Effector CD8-positive, alpha-beta T cell (primary cell): ENCODE measurements around the gene TMPRSS6.
A peak's percentile ranks its signal among the peaks of the same experiment; 100 is the strongest.
"Not testable (repeated sequence)": the region's sequence is repeated elsewhere in the genome, so short reads cannot be mapped to it uniquely, and the experiment has no call there.

ENCODE experiments used
- DNase-seq: peaks from one replicate; lab custom pipeline; 2025; lab: John Stamatoyannopoulos, UW

TMPRSS6 gene

DNA sequence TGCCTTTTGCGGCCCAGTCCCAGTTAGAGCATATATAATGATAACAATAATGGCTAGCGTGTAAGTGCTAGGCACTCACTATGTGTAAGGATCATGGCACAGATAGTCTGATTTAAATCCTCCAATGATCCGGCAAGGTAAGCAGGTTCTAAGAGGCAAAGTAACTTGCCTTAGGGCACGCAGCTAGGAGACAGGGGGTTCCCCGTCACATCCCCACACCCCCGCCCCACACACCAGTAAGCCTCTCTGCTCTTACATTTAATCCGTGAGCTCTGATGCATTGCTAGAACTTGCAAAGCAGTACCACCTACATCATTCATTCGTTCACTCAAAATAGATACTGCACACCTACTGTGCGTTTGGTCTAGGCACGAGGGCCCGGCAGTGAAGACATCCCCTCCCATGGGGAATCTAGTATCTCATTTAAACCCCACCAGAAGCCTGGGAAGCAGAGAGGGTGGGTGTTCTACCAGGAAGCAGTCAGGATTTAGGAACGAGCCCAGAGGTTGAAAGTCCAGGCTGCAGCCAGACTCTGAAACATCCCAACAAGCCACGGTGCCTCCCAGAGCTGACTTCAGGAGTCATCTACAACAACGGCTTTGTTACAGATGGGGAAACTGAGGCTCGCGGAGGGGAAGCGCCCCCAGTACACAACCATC lies 20.6 kb downstream of the TMPRSS6 start:
- no peak for DNase-seq

DNA sequence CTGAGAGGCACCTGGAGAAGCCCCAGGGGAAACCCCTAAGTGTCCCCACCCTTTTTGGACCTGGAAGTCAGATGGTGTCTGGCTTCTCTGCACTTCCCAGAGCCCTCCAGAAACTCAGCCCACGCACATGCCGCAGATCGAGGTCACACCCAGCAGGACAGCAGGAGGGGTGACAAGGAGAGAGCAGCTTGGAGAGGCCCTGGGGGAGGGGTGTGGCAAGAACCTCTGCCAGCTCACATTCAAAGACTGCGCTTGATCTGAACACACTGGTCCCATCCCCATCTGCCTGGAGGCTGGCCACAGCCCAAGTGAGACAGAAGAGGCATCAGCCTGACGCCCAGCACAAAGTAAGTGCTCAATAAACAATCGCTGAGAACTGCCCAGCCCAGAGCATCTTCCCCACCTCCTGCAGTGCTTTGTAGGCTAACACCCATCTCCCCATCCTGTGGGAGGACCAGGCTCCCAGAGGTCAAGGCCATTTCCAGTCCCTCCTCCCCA lies 21.4 kb downstream of the TMPRSS6 start:
- no peak for DNase-seq

DNA sequence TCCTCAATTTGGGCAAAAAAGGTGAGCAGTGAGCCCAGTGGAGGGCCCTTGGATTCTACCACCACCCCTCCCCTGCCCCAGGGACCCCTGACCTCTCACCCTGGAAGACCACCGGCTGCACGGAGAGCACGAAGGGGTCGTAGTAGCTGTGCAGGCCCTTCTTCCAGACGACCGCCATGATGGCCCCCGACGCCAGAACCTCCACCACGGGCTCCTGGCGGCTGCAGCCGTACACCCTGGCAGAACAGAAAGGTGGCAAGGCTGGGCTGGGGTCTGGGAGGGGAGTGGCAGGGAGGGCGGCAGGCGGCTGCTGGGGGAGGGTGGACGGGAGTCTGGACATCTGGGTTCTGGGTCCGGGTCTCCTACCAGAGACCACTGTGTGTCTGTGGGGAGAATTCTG lies 23.3 kb downstream of the TMPRSS6 start:
- DNase-seq = no peak

DNA sequence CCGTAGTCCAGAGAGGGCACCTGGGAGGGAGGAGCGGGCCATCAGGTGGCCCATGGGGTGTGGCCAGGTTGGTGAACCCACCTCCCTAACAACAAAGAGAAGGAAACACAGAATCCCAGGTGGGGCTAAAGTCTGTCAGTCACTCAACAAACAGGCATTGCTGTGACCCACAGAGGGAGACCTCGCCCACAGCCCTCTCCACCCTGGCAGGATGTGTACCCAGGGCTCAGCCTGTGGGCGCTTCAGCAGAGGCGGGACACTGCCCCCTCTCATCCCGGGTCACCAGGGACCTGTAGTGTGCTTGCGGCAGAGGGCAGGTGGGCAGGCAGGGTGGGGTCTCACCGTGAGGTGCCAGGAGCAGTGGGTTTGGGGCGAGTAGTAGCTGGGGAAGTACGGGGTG lies 25.1 kb downstream of the TMPRSS6 start:
- DNase-seq = no peak

DNA sequence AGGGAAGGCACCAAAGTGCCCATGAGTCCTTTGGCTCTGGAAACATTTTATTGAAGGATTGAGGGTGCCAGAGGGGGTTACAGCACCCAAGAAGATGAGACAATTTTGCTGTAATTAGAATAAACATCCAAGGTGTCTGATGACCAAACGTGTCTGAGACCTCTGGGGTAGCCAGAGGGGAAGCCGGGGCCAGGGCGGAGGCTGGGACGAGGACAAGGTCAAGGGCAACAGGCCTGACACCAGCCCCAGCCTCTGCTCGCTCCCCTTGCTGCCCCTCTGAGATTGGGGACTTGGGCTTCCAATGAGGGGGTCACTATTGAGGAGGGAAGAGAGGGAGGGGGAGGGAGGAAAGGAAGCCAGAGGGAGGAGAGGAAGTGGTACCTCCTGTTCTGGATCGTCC lies 25.6 kb downstream of the TMPRSS6 start:
- no peak for DNase-seq

DNA sequence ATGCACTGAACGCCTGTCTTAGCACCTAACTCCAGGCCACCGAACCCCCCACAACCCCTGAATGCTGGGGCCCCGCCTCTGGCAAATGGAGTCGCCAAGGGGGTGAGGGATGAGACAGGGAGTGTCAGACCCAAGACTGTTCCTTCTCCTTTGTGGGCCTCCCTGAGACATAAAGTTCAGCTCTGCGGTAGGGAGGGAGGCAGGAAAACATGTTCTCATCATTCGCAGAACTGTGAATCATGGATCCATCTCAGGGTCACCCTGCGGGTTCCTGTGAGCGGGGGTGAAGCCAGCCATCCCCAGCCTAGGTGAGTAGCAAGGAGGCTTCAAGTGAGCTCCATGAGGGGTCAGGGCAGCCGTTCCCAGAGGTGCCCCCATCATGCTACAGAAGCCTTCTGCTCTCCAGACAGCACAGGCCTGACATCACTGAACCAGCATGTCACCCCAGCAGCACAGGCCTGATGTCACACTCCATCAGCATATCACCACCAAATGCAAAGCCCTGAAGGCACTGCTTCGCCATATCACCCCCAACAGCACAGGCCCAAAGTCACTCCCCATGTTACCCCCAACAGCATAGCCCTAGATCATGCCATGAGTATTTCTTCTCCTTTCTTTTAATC lies 27.2 kb downstream of the TMPRSS6 start:
- DNase-seq = no peak

DNA sequence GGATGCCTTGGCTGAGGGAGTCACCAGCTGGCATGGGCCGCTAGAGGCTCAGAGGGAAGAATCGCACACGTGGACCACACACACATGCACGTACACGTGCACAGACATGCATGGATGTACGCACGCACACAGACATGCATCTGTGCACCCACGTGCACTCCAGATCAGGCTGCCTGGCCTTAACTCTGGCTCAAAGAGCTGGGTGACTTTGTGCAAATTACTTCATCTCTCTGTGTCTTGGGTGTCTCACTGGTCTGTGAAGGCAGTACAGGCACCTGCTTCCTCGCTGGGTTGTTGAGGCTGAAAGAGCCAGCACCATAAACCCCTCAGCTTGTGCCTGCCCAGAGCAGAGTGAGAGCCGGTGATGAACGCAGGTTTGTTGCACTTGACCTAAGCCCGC lies 28.7 kb downstream of the TMPRSS6 start:
- no peak for DNase-seq

DNA sequence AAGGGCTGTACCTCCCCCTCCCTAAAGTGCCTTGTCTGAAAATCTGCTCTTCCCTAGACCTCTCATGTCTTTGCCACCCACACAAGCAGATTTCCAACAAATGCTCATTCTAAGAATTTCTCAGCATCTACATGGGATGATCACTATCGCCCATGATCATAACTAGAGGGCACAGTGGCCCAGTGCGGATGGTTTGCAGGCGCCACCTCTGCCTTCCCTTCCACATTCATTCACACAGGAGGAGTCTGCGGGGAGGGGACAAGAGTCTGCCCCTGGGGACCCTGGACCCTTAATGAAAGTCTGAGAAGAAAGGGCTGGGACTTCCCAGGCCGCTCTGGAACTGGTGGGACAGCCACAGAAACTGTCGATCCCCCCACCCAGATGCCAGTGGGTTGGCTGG lies 29.1 kb downstream of the TMPRSS6 start:
- DNase-seq = no peak

DNA sequence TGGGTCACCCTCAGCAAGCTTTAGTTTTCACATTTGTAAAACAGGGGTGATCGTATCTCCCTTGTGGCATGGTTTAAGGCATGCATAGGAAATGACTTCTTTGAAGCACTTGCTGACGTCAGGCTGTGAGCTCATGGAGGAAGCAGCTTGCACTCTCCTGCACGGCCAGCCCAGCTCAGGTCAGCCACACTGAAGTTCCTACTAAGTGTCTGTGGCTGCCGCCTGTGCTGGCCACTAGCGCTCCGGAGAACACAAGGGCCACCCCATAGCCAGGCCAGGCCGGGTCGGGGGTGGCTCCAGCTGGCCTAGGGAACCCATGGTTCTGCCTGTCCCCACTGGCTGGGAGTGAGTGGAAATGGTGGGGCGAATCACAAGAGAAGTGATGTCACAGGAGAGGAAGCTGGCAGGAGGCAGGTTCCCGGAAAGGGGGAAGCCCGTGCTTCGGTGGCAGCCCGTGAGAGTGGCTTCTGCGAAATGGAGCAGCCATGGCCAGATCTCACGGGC lies 29.8 kb downstream of the TMPRSS6 start:
- DNase-seq = peak; percentile 49

DNA sequence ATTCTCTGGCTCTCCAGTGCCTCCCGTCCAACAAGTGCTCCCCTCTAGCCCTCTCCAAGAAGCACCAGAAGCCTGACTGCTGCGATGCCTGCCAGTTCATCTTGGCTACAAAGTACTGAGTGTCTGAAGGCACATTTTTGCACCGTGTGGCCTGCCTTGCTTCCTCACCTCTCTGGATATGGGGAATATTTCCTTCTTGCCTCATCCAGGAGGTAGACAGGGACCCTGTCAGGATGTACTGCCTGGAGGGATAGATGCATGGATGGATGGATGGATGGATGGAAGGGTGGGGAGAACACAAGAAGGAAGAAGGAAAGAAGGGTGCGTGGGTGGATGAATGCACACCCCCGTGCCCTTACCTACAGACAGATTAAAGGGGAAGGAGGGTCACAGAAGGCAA lies 30.4 kb downstream of the TMPRSS6 start:
- DNase-seq = no peak

DNA sequence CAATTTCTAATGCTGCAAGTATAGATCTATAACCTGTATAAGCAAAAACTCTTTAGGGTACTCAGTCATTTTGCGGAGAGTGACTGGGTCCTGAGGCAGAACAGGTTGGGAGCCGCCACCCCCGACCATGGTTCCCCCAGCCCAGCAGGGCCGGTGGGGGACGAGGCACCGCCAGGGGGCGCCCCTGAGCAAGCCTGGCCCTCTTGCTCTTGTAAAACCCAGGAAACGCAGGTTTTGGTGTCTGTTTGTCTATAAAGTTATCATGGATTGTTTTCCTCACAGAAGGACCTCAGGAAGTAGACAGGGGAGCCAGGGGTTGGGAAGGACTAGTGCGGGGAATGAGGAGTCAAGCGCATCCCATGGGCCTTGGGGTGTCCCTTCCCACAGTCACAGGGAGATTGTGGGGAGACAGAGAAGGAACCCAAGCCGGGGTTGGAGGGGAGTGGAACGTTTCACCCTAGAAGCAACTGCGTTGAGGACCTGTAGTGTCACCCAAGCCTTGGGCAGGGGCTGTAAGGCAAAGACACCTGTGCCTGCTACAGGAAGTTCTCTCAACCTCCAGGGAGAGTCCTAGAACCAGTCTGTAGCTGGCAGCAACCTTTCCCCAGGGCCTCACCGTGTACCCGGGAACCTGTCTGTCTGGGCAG lies 31.6 kb downstream of the TMPRSS6 start:
- DNase-seq = peak; percentile 74

DNA sequence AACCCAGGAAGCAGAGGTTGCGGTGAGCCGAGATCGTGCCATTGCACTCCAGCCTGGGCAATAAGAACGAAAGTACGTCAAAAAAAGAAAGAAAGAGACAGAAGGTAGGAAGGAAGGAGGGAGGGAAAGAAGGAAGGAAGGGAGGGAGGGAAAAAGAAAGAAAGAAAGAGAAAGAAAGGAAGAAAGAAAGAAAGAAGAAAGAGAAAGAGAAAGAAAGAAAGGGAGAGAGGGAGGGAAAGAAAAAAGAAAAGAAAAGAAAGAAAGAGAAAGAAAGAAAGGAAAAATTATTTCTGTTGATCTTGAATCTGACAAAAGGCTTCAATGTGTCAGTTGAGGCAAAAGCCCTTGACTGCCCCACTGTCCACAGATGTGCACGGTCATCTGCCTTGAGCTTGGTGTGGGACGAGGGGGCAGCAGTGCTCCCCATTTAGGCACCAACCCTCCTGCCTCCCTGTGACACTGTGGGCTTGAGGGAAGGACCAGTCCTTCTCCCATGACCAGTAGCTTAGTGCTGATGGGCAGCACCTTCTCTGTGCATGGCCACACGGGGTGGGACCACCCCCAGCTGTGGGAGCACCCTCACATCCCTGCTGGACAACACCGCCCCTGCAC lies 33.6 kb downstream of the TMPRSS6 start:
- DNase-seq = no peak

DNA sequence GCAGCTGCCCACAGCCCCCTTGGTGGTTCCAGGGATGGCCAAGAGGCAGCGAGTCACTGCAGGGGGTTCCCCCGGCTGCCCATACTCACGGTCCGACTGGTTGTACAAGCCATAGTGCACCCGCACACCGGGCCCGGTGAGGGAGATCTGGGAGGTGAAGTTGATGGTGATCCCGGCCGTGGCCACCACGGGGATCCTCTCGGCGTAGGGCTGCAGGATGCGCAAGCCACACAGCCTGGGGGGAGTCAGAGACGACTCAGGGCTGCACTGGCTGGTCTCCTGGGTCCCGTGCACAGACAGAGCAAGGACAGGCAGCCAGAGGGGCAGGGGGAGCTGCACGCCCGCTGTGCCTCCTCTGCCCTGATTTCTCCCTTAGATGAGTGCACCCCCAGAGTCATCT lies 34.5 kb downstream of the TMPRSS6 start:
- DNase-seq = no peak

DNA sequence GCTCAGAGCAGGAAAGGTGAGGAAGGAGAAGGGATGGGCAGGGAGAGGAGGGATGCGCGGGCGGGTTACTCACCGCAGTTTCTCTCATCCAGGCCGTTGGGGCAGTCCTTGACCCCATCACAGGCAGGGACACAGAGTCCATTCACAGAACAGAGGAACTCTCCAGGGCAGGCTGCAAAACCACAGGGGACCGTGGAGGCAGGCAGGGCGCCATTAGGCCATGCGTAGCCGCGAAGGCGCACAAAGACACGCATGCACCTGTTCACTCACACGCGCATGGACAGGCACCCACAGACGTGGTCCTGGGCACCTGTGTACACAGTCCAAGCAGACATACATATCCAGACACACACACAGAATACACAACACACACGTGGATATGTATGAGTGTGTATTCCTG lies 35.0 kb downstream of the TMPRSS6 start:
- no peak for DNase-seq

DNA sequence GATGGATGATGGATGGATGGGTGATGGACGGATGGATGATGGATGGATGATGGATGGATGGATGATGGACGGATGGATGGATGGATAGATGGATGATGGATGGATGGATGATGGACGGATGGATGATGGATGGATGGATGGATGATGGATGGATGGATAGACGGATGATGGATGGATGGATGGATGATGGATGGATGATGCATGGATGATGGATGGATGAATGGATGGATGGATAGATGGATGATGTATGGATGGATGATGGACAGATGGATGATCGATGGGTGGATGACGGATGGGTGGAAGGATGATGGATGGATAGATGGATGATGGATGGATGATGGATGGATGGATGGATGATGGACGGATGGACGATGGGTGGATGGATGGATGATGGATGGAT lies 36.8 kb downstream of the TMPRSS6 start:
- DNase-seq = no peak

DNA sequence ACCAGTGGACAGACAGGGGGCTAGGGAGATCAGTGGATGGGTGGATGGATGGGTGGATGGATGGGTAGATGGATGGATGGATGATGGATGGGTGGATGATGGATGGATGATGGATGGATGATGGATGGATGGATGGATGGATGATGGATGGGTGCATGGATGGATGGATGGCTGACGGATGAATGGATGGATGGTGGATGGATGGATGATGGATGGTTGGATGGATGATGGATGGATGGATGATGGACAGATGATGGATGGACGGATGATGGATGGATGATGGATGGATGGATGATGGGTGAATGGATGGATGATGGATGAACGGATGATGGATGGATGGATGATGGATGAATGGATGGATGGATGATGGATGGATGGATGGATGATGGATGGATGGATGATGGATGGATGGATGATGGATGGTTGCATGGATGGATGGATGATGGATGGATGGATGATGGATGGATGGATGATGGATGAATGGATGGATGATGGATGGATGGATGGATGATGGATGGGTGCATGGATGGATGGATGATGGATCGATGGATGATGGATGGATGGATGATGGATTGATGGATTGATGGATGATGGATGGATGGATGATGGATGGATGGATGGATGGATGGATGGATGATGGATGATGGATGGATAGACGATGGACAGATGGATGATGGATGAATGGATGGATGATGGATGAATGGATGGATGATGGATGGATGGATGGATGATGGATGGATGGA lies 37.5 kb downstream of the TMPRSS6 start:
- not testable (repeated sequence) for DNase-seq

DNA sequence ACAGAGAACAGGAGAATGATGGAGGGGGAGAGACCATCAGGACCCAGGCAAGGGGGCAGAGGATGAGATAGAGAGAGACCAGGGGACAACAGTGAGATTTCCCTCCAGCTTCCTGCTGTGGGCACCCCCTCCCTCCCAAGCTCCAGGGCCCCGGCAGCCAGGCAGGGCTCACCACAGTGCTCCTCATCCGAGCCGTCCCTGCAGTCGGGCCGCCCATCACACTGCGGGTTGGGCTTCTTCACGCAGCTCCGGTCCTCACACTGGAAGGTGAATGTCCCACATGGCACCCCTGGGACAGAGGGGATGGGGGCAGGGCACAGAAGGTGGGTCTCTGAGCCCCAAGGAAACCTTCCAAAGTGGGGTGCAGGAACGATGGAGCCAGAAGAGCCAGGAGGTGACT lies 38.8 kb downstream of the TMPRSS6 start:
- DNase-seq = no peak

DNA sequence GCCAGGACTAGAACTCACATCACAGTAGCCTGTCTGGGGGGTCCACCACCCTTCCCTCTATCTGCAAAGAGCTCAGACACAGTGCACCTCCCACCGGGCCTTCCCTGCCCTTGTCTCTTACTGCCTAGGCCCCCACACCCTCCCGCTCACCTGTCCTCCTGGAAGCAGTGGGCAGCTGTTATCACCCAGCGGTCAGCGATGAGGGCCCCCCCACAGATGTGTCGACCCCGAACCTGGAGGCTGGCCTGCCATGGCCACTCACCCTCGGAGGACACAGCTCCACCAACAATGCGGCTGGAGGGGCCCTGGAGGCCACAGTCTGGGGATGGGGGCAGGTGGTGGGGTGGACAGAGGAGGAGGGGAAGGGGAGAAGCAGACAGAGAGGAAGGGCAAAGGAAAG lies 39.2 kb downstream of the TMPRSS6 start:
- no peak for DNase-seq

DNA sequence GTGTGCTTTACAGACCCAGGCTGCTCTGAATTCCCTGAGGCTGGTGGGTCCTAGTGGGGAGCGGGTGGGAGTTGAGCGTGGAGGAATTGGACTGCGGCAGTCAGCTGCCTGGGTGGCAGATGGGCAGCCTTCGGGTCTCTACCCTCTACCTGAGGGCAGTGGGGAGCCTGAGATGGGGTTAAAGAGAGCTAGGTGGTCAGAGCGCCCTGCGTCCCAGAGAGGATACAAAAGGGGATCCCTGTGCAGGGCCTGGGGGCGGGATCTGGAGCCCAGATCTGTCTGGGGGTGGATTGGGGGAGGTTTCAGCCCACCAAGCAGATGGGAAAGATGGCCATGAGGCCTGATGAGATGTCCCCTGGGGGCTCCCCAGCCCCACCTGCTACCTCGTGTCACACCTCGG lies 39.8 kb downstream of the TMPRSS6 start:
- no peak for DNase-seq

DNA sequence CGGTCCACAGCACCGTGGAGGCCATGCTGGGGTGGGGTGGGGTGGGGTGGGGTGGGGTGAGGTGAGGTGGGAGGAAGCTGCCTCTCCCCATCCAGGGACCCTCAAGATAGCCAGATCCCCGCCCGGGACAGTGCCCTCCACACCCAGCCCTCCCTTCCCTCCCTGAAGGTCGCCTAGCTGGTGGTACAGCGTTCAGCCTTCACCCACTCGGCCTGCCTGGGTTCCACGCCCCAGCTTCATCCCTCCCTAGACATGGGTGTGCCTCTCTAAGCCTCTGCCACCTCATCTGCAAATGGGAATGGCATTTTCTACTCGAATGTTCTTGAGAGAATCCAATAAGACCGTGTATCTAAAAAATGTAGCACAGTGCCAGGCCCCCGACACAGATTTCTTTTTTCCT lies 40.2 kb downstream of the TMPRSS6 start:
- no peak for DNase-seq

DNA sequence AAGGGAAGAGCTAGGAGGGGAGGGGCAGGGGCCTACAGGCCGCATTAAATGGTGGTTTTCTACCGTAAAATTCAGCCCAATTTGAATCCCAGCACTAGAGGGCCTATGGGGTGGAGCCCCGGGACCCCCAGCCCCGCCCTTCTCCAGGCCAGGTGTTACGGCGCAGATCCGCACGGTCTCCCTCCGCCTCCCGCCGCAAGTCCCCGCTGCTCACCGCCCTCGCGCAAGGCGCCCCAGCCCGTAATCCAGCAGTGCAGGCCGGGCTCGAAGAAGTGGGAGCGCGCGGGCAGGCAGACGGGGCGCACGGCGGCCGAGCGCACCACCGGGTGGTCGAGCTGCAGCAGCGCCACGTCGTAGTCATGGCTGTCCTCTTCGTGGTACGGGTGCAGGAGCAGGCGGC lies 40.7 kb downstream of the TMPRSS6 start:
- no peak for DNase-seq

DNA sequence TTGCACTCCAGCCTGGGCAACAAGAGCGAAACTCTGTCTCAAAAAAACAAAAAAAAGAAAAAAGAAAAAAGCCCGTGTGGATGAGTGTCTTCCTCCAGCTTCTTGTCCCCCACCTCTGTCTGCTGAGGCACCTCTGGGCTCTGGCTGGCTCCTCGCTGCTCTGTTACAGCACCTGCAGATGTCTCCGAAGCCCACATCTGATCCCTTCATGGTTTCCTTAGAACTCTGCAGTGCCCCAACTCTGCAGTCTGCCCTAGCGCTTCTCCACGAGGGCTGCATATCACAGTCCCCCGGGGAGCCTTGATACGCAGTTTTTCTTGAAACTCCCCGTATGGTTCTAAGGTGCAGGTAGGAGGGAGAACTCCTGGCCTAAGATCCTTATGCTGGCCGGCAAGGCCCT lies 42.1 kb downstream of the TMPRSS6 start:
- DNase-seq = no peak
